Loucy (cell line): Measurements from ENCODE around the gene AGAP1.

Experiments
- H2AFZ ChIP-seq: fragments of 200-600 bp; sonication (generic); 2 replicates; pipeline ENCODE4 v1.6.0; 2016; ENCODE audit warnings: antibody characterized with exemption, mild to moderate bottlenecking, low read length, moderate library complexity
- H3F3A ChIP-seq: fragments of 200-600 bp; 2 replicates; pipeline ENCODE4 v1.6.0; 2016; ENCODE audit warnings: antibody characterized with exemption, low read depth, mild to moderate bottlenecking
- H3K27me3 ChIP-seq: fragments of 200-600 bp; sonication (generic); 2 replicates; pipeline ENCODE4 v1.6.1; 2014; ENCODE audit warnings: low read length, mild to moderate bottlenecking; ENCODE audit not compliant: insufficient read depth, poor library complexity, severe bottlenecking
- H3K36me3 ChIP-seq: fragments of 200-600 bp; sonication (generic); 2 replicates; pipeline ENCODE4 v1.6.1; 2016; ENCODE audit warnings: low read length; ENCODE audit not compliant: insufficient read depth
- H3K4me1 ChIP-seq: fragments of 200-600 bp; sonication (generic); 2 replicates; pipeline ENCODE4 v1.5.1; 2014; ENCODE audit warnings: low read length, mild to moderate bottlenecking; ENCODE audit not compliant: insufficient read depth, poor library complexity, severe bottlenecking
- H3K4me2 ChIP-seq: fragments of 200-600 bp; sonication (generic); 2 replicates; pipeline ENCODE4 v1.6.0; 2014; ENCODE audit warnings: antibody characterized with exemption, low read length, low read depth, mild to moderate bottlenecking; ENCODE audit not compliant: poor library complexity, severe bottlenecking
- H3K4me3 ChIP-seq: fragments of 200-600 bp; sonication (generic); 2 replicates; pipeline ENCODE4 v1.5.1; 2014; ENCODE audit warnings: low read length, mild to moderate bottlenecking, mixed read lengths; ENCODE audit not compliant: poor library complexity, severe bottlenecking
- H3K79me2 ChIP-seq: fragments of 200-600 bp; sonication (generic); 2 replicates; pipeline ENCODE4 v1.6.1; 2014; ENCODE audit warnings: low read length; ENCODE audit not compliant: insufficient read depth
- H3K9ac ChIP-seq: fragments of 200-600 bp; sonication (generic); 2 replicates; pipeline ENCODE4 v1.6.0; 2014; ENCODE audit warnings: mild to moderate bottlenecking, low read depth, low read length, moderate library complexity; ENCODE audit not compliant: poor library complexity, severe bottlenecking
- H3K9me2 ChIP-seq: fragments of 200-600 bp; sonication (generic); replicated peaks from 2 replicates; pipeline ENCODE4 v1.6.1; 2016; ENCODE audit warnings: low read depth, low read length, mixed read lengths
- H3K9me3 ChIP-seq: fragments of 200-600 bp; sonication (generic); 2 replicates; pipeline ENCODE4 v1.6.1; 2014; ENCODE audit warnings: mild to moderate bottlenecking, antibody characterized with exemption, low read length, low read depth; ENCODE audit not compliant: insufficient read depth
- H4K20me1 ChIP-seq: fragments of 200-600 bp; sonication (generic); 2 replicates; pipeline ENCODE4 v1.6.0; 2014; ENCODE audit warnings: antibody characterized with exemption, low read length, mild to moderate bottlenecking; ENCODE audit not compliant: insufficient read depth, poor library complexity, severe bottlenecking
- CTCF ChIP-seq: fragments of 200-600 bp; sonication (generic); conservative IDR thresholded peaks from 2 replicates; pipeline ENCODE4 v1.5.1; 2014; ENCODE audit warnings: mild to moderate bottlenecking, antibody characterized with exemption, low read length
- EZH2phosphoT487 ChIP-seq: fragments of 200-600 bp; IDR thresholded peaks from 2 replicates; pipeline ENCODE4 v1.6.1; 2018; ENCODE audit warnings: antibody characterized with exemption, mild to moderate bottlenecking, moderate library complexity, borderline replicate concordance

Gene AGAP1

GRCh38 chr2:235563056-235563910 is 69.4 kb downstream of the AGAP1 start:
- peak overlapping the region; percentile 6 for H3K4me3 ChIP-seq
- H2AFZ ChIP-seq, result no peak overlapping the region
- TF ChIP-seq CTCF (no peak), EZH2phosphoT487 (no peak)
- H3K4me2 ChIP-seq, result peak overlapping the region; percentile 56
- no peaks in the 10 kb centered on the region for H4K20me1 ChIP-seq
- H3F3A ChIP-seq, result no peaks in the 10 kb centered on the region
- H3K4me1 ChIP-seq, result peaks cover 17% of the 10 kb centered on the region
- H3K36me3 ChIP-seq, result no peaks in the 10 kb centered on the region
- H3K79me2 ChIP-seq, result no peaks in the 10 kb centered on the region
- H3K27me3 ChIP-seq, result no peaks in the 10 kb centered on the region
- H3K9ac ChIP-seq, result no peak overlapping the region
- no peaks in the 10 kb centered on the region for H3K9me3 ChIP-seq
- H3K9me2 ChIP-seq, result no peaks in the 10 kb centered on the region

- no peaks in the 10 kb centered on the region for H3K79me2 ChIP-seq
- H3K4me2 ChIP-seq, result no peak overlapping the region
- TF ChIP-seq EZH2phosphoT487 (no peak), CTCF (no peak)
- peaks cover 17% of the 10 kb centered on the region for H3K4me1 ChIP-seq
- no peak overlapping the region for H3K9ac ChIP-seq
- H3K9me2 ChIP-seq, result no peaks in the 10 kb centered on the region
- no peaks in the 10 kb centered on the region for H3K36me3 ChIP-seq
- no peaks in the 10 kb centered on the region for H4K20me1 ChIP-seq
- no peaks in the 10 kb centered on the region for H3K9me3 ChIP-seq
- H2AFZ ChIP-seq, result no peak overlapping the region
- no peak overlapping the region for H3K4me3 ChIP-seq
- H3K27me3 ChIP-seq, result no peaks in the 10 kb centered on the region
- H3F3A ChIP-seq, result no peaks in the 10 kb centered on the region
These were observed 70.2 kb downstream of the AGAP1 start for GRCh38 chr2:235564066-235564465.

GRCh38 chr2:235564884-235565530 is 71.2 kb downstream of the AGAP1 start:
- no peaks in the 10 kb centered on the region for H4K20me1 ChIP-seq
- no peaks in the 10 kb centered on the region for H3K9me3 ChIP-seq
- no peaks in the 10 kb centered on the region for H3F3A ChIP-seq
- H3K9me2 ChIP-seq, result no peaks in the 10 kb centered on the region
- no peak for TF ChIP-seq EZH2phosphoT487
- TF ChIP-seq CTCF, result no peak
- no peak overlapping the region for H2AFZ ChIP-seq
- H3K79me2 ChIP-seq, result no peaks in the 10 kb centered on the region
- H3K27me3 ChIP-seq, result no peaks in the 10 kb centered on the region
- no peaks in the 10 kb centered on the region for H3K36me3 ChIP-seq
- no peak overlapping the region for H3K9ac ChIP-seq
- peaks cover 17% of the 10 kb centered on the region for H3K4me1 ChIP-seq
- no peak overlapping the region for H3K4me3 ChIP-seq
- H3K4me2 ChIP-seq, result no peak overlapping the region
